ENCODE measurements around the gene MESP2.

Gene MESP2

DNA sequence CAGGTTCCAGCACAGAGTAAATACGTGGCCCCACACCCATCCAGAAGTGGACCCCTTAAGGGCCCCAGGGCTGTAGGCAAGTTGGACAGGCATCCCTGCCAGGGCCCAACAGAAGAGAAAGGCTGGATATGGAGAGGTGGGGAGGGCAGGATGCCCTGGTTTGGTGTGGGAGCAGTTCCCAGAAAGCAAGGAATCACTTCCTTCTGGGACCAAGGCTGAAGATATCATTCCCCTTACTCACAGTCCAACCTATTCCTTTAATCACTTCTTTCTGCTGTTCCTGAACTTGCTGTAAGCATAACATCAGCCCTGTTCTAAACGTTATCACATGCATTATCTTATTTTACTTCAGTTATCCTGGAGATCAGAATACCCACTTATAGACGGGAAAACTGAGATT lies 6.1 kb upstream of the MESP2 start:
- no peak overlapping the region for H3K4me3 ChIP-seq (ENCODE audit: low read depth, low read length)
- H3K27ac ChIP-seq, result no peak overlapping the region
- no peak for DNase-seq
- H3K27me3 ChIP-seq (ENCODE audit: insufficient read depth, low read depth, severe bottlenecking), result no peaks in the 10 kb centered on the region
- TF ChIP-seq, protein P1, sequence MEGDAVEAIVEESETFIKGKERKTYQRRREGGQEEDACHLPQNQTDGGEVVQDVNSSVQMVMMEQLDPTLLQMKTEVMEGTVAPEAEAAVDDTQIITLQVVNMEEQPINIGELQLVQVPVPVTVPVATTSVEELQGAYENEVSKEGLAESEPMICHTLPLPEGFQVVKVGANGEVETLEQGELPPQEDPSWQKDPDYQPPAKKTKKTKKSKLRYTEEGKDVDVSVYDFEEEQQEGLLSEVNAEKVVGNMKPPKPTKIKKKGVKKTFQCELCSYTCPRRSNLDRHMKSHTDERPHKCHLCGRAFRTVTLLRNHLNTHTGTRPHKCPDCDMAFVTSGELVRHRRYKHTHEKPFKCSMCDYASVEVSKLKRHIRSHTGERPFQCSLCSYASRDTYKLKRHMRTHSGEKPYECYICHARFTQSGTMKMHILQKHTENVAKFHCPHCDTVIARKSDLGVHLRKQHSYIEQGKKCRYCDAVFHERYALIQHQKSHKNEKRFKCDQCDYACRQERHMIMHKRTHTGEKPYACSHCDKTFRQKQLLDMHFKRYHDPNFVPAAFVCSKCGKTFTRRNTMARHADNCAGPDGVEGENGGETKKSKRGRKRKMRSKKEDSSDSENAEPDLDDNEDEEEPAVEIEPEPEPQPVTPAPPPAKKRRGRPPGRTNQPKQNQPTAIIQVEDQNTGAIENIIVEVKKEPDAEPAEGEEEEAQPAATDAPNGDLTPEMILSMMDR (IDR thresholded peaks at IDR 0.05; ENCODE audit: low read depth, low read length), result no peak
- H3K36me3 ChIP-seq, result no peaks in the 10 kb centered on the region
- H3K9me3 ChIP-seq (ENCODE audit: severe bottlenecking), result no peaks in the 10 kb centered on the region

DNA sequence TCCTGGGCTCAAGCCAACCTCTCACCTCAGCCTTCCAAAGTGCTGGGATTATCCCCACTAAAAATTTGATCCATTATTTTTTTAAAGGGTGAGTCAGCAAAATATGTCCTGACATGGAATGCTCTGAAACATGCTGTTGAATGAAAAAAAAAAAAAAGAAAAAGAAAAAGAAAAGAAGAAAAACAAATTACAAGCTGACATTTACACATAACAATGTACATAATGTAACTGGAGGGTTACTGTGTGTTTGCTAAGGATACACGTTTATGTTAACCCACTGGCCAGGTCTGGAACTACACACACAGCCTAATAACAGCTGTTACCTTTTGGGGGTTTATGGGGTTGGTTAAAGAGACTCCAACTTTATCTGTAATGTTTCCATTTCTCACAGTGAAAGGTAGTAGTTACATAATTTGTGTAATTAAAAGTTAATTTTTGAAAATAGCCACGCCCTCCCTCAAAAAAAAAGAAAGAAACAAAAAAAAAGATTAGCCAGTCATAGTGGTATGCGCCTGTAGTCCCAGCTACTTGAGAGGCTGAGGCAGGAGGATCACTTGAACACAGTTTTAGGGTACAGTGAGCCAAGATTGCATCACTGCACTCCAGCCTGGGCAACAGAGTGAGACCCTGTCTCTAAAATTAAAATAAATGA lies 3.1 kb upstream of the MESP2 start:
- Histone ChIP-seq H3K27ac (no peak overlapping the region), H3K9me3 (ENCODE audit: severe bottlenecking) (no peaks in the 10 kb centered on the region), H3K27me3 (ENCODE audit: insufficient read depth, low read depth, severe bottlenecking) (no peaks in the 10 kb centered on the region), H3K36me3 (no peaks in the 10 kb centered on the region), H3K4me3 (ENCODE audit: low read depth, low read length) (no peak overlapping the region)
- DNase-seq, result no peak
- TF ChIP-seq, protein P1 (IDR thresholded peaks at IDR 0.05; ENCODE audit: low read depth, low read length), result 0 out of 2 replicates have a peak, but pooled peaks have one; percentile 12

DNA sequence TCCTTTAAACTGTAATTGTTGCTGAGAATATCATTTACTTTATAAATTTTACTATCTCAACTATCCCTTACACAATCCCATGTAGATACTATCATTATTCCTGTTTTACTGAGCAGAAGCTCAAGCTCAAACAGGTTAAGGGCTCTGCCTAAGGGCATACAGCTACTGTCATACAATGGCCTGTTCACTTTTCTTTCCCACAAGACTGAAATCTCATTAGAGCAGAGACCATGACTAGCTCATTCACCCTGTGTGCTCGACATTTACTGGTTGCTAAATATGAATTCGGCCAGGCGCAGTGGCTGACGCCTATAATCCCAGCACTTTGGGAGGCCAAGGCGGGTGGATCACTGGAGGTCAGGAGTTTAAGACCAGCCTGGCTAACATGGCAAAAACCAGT lies 1.6 kb upstream of the MESP2 start:
- H3K27ac ChIP-seq, result no peak overlapping the region
- H3K4me3 ChIP-seq (ENCODE audit: low read depth, low read length), result no peak overlapping the region
- no peaks in the 10 kb centered on the region for H3K9me3 ChIP-seq (ENCODE audit: severe bottlenecking)
- no peak for DNase-seq
- H3K27me3 ChIP-seq (ENCODE audit: insufficient read depth, low read depth, severe bottlenecking), result no peaks in the 10 kb centered on the region
- TF ChIP-seq, protein P1 (IDR thresholded peaks at IDR 0.05; ENCODE audit: low read depth, low read length), result no peak
- H3K36me3 ChIP-seq, result no peaks in the 10 kb centered on the region

DNA sequence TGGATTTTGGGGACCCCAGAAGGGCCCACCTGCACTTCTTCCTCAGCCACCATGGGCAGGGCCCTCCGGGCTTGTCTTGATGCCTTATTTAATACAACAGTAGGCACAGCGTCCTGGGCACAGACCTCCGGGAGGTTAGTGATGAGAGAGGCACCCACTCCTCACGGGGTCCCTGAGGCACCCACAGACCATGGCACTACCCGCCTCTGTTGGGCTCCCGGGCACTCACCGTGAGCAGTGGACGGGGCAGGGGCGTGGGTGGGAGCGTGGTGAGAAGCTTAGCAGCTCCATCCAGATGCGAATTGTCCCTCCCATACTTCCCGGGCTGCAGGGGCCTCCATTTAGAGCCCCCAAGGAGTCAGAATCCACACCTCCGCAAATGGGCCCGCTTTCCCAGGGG lies 317 bp upstream of the MESP2 start:
- H3K36me3 ChIP-seq, result no peaks in the 10 kb centered on the region
- TF ChIP-seq, protein P1 (IDR thresholded peaks at IDR 0.05; ENCODE audit: low read depth, low read length), result no peak
- H3K27ac ChIP-seq, result no peak overlapping the region
- DNase-seq, result no peak
- no peaks in the 10 kb centered on the region for H3K9me3 ChIP-seq (ENCODE audit: severe bottlenecking)
- H3K4me3 ChIP-seq (ENCODE audit: low read depth, low read length), result no peak overlapping the region
- H3K27me3 ChIP-seq (ENCODE audit: insufficient read depth, low read depth, severe bottlenecking), result no peaks in the 10 kb centered on the region

DNA sequence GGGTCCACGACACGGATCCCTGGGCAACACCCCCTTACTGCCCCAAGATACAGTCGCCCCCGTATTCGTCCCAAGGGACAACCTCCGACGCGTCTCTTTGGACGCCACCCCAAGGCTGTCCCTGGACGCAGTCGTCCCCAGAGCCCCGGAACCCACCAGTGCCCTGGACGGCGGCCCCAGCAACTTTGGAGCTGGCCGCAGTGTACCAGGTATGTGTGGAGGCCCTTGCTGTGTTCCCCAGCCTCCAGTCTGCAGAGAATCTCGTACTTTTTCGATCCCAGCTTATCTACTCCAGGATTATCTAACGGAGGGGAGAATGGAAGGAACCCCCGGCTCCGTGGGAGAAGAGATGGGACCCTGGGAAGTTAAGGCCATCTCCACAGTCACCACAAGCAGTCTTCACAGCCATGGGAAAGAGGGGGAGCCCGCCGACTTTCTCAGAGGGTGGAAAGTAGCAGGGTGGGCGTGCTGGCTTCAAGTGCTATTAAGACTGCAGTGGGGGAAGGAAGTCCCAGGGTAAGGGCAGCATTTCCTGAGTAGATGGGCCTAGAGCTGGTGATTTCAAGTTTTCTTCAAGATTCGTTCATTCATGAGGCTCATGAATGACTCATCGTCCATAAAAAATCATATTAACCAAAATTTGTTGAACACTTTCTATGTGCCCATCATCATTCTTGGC lies 1.1 kb downstream of the MESP2 start:
- TF ChIP-seq, protein P1 (IDR thresholded peaks at IDR 0.05; ENCODE audit: low read depth, low read length), result no peak
- no peak for DNase-seq
- H3K27me3 ChIP-seq (ENCODE audit: insufficient read depth, low read depth, severe bottlenecking), result no peaks in the 10 kb centered on the region
- no peak overlapping the region for H3K4me3 ChIP-seq (ENCODE audit: low read depth, low read length)
- no peaks in the 10 kb centered on the region for H3K9me3 ChIP-seq (ENCODE audit: severe bottlenecking)
- H3K36me3 ChIP-seq, result no peaks in the 10 kb centered on the region
- no peak overlapping the region for H3K27ac ChIP-seq

All from WERI-Rb-1 (cell line).